BJ (cell line): ENCODE results near the gene INHBB. TPM values are rescaled to one million over a fixed set of nuclear protein-coding genes. Genes with fewer than 3 reads are reported as not detected.

Experiments
- CTCF ChIA-PET: fragments of 350-600 bp; formaldehyde crosslinking; extraction: SDS; loops from one replicate; lab custom pipeline; 2021; ENCODE audit warnings: antibody characterized with exemption, inconsistent platforms; lab: Yijun Ruan, JAX
- POLR2A ChIA-PET: fragments of 300-600 bp; sonication (Branson Sonifier 250); formaldehyde crosslinking; extraction: SDS; loops from one replicate; lab custom pipeline; 2021; ENCODE audit warnings: antibody characterized with exemption; lab: Charles Lee
- DNase-seq: peaks from one replicate; pipeline ENCODE4 v3.0.0-alpha.2; 2011; ENCODE audit warnings: low read depth
- H3K27me3 ChIP-seq: 2 replicates; pipeline ENCODE4 v1.6.0; 2011; ENCODE audit warnings: low read length; ENCODE audit not compliant: control insufficient read depth, insufficient read depth
- H3K36me3 ChIP-seq: 2 replicates; pipeline ENCODE4 v1.5.1; 2011; ENCODE audit warnings: low read length; ENCODE audit not compliant: control insufficient read depth, insufficient read depth
- H3K4me3 ChIP-seq: 2 replicates; pipeline ENCODE4 v1.5.1; 2011; ENCODE audit warnings: low read depth, mild to moderate bottlenecking, control low read depth, low read length
- polyA plus RNA-seq: library from polyadenylated mRNA; depleted of rRNA; stranded (reverse); fragments of >200 nt; gene quantifications from 2 replicates; pipeline ENCODE4 v1.2.3, GENCODE V29; 2011
- TF ChIP-seq, protein P1 (sequence below): IDR thresholded peaks from 2 replicates; pipeline ENCODE4 v1.5.1; 2011; ENCODE audit warnings: low read depth, mild to moderate bottlenecking, control low read depth, inconsistent platforms, low read length, moderate library complexity; ENCODE audit not compliant: insufficient read depth

INHBB gene
- polyA plus RNA-seq, 1 experiment, result 3.9 TPM

DNA sequence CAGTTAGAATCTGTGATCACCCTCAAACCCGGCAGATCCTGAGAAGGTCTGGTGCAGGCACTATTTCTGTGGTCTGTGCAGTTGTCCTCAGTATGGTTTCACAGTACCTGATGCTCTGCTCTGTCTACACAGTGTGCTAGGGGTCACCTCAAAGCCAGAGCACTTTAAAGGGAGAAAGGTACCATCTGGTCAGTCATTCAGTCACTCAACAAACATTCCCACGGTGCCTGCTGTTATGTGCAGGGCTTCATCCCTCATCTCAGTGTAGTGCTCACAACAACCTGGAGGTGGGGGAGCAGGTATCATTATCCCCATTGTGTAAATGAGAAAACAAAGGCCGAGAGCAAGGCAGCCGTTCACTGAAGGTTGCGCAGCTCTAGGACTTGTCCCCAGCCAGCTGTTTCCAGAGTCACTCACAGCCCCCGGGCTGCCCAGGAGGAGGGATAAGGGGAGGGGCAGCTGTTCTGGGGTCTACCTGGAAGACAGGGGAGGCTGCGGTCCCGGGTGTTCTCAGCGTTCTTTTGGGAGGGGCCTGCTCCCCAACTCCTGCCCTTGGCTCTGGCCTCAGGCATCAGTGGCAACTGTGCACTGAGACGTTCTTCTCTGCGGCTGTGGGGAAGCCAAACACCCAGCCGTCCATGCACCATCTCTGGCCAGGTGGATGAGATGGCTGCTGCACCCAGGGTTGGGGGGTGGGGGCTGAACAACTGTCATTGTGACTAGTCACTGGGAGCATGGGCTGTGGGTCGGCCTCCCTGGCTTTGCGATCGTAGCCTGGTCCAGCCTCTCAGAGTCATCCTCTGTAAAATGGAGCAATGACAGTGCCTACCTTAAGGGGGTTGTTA is 9.2 kb downstream of the INHBB start:
- DNase-seq, result no peak

GRCh38 chr2:120355780-120356266 is 9.9 kb downstream of the INHBB start:
- H3K27me3 ChIP-seq, result peaks cover 2% of the 10 kb centered on the region
- no peak overlapping the region for H3K4me3 ChIP-seq
- H3K36me3 ChIP-seq, result no peaks in the 10 kb centered on the region
- ChIA-PET CTCF (no interaction called here), POLR2A (no interaction called here)
- TF ChIP-seq, protein P1, sequence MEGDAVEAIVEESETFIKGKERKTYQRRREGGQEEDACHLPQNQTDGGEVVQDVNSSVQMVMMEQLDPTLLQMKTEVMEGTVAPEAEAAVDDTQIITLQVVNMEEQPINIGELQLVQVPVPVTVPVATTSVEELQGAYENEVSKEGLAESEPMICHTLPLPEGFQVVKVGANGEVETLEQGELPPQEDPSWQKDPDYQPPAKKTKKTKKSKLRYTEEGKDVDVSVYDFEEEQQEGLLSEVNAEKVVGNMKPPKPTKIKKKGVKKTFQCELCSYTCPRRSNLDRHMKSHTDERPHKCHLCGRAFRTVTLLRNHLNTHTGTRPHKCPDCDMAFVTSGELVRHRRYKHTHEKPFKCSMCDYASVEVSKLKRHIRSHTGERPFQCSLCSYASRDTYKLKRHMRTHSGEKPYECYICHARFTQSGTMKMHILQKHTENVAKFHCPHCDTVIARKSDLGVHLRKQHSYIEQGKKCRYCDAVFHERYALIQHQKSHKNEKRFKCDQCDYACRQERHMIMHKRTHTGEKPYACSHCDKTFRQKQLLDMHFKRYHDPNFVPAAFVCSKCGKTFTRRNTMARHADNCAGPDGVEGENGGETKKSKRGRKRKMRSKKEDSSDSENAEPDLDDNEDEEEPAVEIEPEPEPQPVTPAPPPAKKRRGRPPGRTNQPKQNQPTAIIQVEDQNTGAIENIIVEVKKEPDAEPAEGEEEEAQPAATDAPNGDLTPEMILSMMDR, result no peak
- no peak for DNase-seq

More for the DNA sequence above, 9.2 kb downstream of the INHBB start:
- TF ChIP-seq, protein P1, result no peak
- Histone ChIP-seq H3K4me3 (no peak overlapping the region), H3K27me3 (peaks cover 2% of the 10 kb centered on the region), H3K36me3 (no peaks in the 10 kb centered on the region)
- ChIA-PET CTCF (no interaction called here), POLR2A (no interaction called here)

GRCh38 chr2:120357768-120358167 is 11.8 kb downstream of the INHBB start:
- Histone ChIP-seq H3K36me3 (no peaks in the 10 kb centered on the region), H3K27me3 (peaks cover 2% of the 10 kb centered on the region), H3K4me3 (no peak overlapping the region)
- POLR2A ChIA-PET, result no interaction called here
- DNase-seq, result no peak
- CTCF ChIA-PET, result interaction anchor here (1.0 kb wide), 1 partner anchor 163 kb away, joined by 3 read pairs; no protein-coding TSS in a partner anchor
- TF ChIP-seq, protein P1, result no peak

DNA sequence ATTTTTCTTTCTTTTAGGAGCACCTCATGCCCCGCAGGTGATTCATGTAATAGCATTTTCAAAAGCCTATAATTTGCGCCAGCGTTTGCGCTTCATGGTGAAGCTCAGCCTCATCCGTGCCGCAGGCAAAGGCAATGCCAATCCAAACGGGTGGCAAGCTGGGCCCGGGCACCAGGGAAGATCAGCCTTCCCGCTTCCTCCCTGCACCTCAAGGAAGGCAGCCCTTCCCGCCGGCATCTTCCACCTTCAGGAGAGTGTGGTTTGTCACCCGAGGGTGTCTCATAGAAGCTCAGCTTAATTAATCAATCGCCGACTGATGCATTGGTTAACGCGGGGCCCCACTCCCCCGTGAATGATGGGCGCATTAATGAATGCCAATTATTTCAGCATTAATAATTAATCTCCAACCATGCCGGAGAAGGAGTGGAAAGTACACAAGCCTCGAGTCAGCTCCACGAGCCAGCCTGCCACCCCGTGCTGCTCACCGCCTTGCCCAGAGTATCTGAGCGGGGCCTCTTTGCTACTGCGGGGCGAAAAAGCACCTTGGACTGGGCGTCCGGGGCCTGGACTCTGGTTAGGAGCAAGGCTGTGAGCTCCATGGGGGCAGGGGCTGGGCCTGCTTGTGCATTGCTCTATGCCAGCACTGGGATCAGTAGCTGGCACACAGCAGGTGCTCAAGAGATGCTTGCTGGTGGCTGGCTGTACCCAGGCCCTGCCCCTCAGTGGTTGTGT is 13.0 kb downstream of the INHBB start:
- H3K27me3 ChIP-seq, result peaks cover 2% of the 10 kb centered on the region
- POLR2A ChIA-PET, result no interaction called here
- CTCF ChIA-PET, result interaction anchor here (1.1 kb wide), 1 partner anchor 15 kb away, joined by 4 read pairs; no protein-coding TSS in a partner anchor
- TF ChIP-seq, protein P1, result no peak
- DNase-seq, result no peak
- no peaks in the 10 kb centered on the region for H3K36me3 ChIP-seq
- no peak overlapping the region for H3K4me3 ChIP-seq
